ENCODE results near the gene NDUFB10. TPM values are rescaled to one million over a fixed set of nuclear protein-coding genes. Genes with fewer than 3 reads are reported as not detected.

NDUFB10 gene
- total RNA-seq, 6 experiments from 2014 or later, result 68.7 to 210 (median 81.2) TPM

- peaks cover 0 to 18% (median 8%) of the 10 kb centered on the region in 4 donors for H3K4me1 ChIP-seq
- DNase-seq, result no peak
- no peaks in the 10 kb centered on the region for H3K27me3 ChIP-seq
- H3K36me3 ChIP-seq, result peaks cover 0 to 27% (median 7%) of the 10 kb centered on the region in 4 donors
- no peak for ATAC-seq
- H3K9me3 ChIP-seq, result no peaks in the 10 kb centered on the region
- TF ChIP-seq POLR2A (IDR thresholded peaks at IDR 0.05), result no peak
- no peak for TF ChIP-seq CTCF (IDR thresholded peaks at IDR 0.05)
- WGBS (ENCODE audit: insufficient coverage, low coverage, low lambda C conversion rate, missing lambda C conversion rate), result 47% methylated on average over 5 of the region's 16 CpGs
- H3K27ac ChIP-seq, result no peak overlapping the region
- intact Hi-C loops (cut with DNase I), result no loop called here
- no peak overlapping the region for H3K4me3 ChIP-seq
These were observed 21.4 kb downstream of the NDUFB10 start for GRCh38 chr16:1980770-1981087.

- ATAC-seq (no peak), DNase-seq (no peak)
- H3K9me3 ChIP-seq, result no peaks in the 10 kb centered on the region
- intact Hi-C loops (cut with DNase I), result no loop called here
- H3K4me3 ChIP-seq, result no peak within 1 kb of the TSS
- H3K27me3 ChIP-seq, result no peaks in the 10 kb centered on the region
- WGBS (ENCODE audit: insufficient coverage, low coverage, low lambda C conversion rate, missing lambda C conversion rate), result 45% methylated on average over 2 of the region's 6 CpGs
- H3K36me3 ChIP-seq, result peaks cover 0 to 29% (median 3%) of the 10 kb centered on the region in 4 donors
- no peak within 1 kb of the TSS for H3K27ac ChIP-seq
- H3K4me1 ChIP-seq, result peaks cover 0 to 18% (median 8%) of the 10 kb centered on the region in 4 donors
- no peak for TF ChIP-seq POLR2A (IDR thresholded peaks at IDR 0.05)
- TF ChIP-seq CTCF (IDR thresholded peaks at IDR 0.05), result no peak
These were observed 22.1 kb downstream of the NDUFB10 start, which contains the start of gene NOXO1 for GRCh38 chr16:1981398-1981836. NOXO1 (minus strand) TSS chr16:1981469; CDS start chr16:1981179, 290 bp downstream.

GRCh38 chr16:1982013-1982433, 22.7 kb downstream of the NDUFB10 start:
- DNase-seq (no peak), ATAC-seq (no peak)
- no peak overlapping the region for H3K4me3 ChIP-seq
- no peak overlapping the region for H3K27ac ChIP-seq
- H3K9me3 ChIP-seq, result no peaks in the 10 kb centered on the region
- intact Hi-C loops (cut with DNase I), result no loop called here
- H3K36me3 ChIP-seq, result peaks cover 0 to 26% (median 0%) of the 10 kb centered on the region in 4 donors
- TF ChIP-seq POLR2A (IDR thresholded peaks at IDR 0.05) (no peak), CTCF (IDR thresholded peaks at IDR 0.05) (no peak)
- 80% methylated on average over 1 of the region's 5 CpGs for WGBS (ENCODE audit: insufficient coverage, low coverage, low lambda C conversion rate, missing lambda C conversion rate)
- H3K4me1 ChIP-seq, result peaks cover 0 to 18% (median 8%) of the 10 kb centered on the region in 4 donors
- H3K27me3 ChIP-seq, result no peaks in the 10 kb centered on the region

- 26% methylated on average over 14 of the region's 19 CpGs for WGBS (ENCODE audit: insufficient coverage, low coverage, low lambda C conversion rate, missing lambda C conversion rate)
- Histone ChIP-seq H3K9me3 (no peaks in the 10 kb centered on the region), H3K4me3 (peak overlapping the region; percentile 75 to 98 (median 91)), H3K36me3 (peaks cover 0 to 17% (median 0%) of the 10 kb centered on the region in 4 donors), H3K27ac (peak overlapping the region; percentile 39 to 78 (median 53)), H3K27me3 (no peaks in the 10 kb centered on the region), H3K4me1 (peaks cover 0 to 18% (median 8%) of the 10 kb centered on the region in 4 donors)
- TF ChIP-seq CTCF (IDR thresholded peaks at IDR 0.05), result no peak
- TF ChIP-seq POLR2A (IDR thresholded peaks at IDR 0.05), result no peak
- ATAC-seq, result no peak
- intact Hi-C loops (cut with DNase I), result no loop called here
- no peak for DNase-seq
These were observed 23.7 kb downstream of the NDUFB10 start for GRCh38 chr16:1982991-1983543.

All from right lobe of liver (tissue), 6 donors.